Cardiac muscle cell (in vitro differentiated cells and primary cell): ENCODE measurements around the gene RHBDL3. TPM values are rescaled to one million over a fixed set of nuclear protein-coding genes. Genes with fewer than 3 reads are reported as not detected.

ENCODE experiments used
- DNase-seq, 2 donors: peaks; one replicate each; pipeline versions ENCODE4 v3.0.0 to v3.0.0-alpha.2; 2010 to 2017; ENCODE audit warnings: low read depth in 1 of 2, low spot score in 1 of 2
- H3K27ac ChIP-seq: fragments of 200-600 bp; sonication (generic); 2 replicates; pipeline ENCODE4 v1.5.1; 2016
- H3K27me3 ChIP-seq: fragments of 200-600 bp; sonication (generic); 2 replicates; pipeline ENCODE4 v1.6.0; 2016; ENCODE audit warnings: control low read depth
- H3K36me3 ChIP-seq: fragments of 200-600 bp; sonication (generic); 2 replicates; pipeline ENCODE4 v1.5.1; 2016; ENCODE audit warnings: control low read depth
- H3K4me1 ChIP-seq: fragments of 200-600 bp; sonication (generic); 2 replicates; pipeline ENCODE4 v1.8.1; 2017; ENCODE audit warnings: low read depth, mild to moderate bottlenecking, mixed run types
- H3K4me3 ChIP-seq: fragments of 200-600 bp; sonication (generic); 2 replicates; pipeline ENCODE4 v1.5.1; 2016; ENCODE audit warnings: mild to moderate bottlenecking
- H3K9me3 ChIP-seq: fragments of 200-600 bp; sonication (generic); 2 replicates; pipeline ENCODE4 v1.5.1; 2017; ENCODE audit warnings: low read depth, mild to moderate bottlenecking, control low read depth
- polyA plus RNA-seq: library from polyadenylated mRNA; unstranded; fragments of >200 nt; fragmentation: Nextera tagmentation; extraction: Ambion mirVana; gene quantifications from 2 replicates; pipeline ENCODE4 v1.2.1, GENCODE V29; 2016
- total RNA-seq: library from RNA; depleted of rRNA; stranded (reverse); fragments of >200 nt; gene quantifications from 2 replicates; pipeline ENCODE4 v1.2.3, GENCODE V29; 2016
- TF ChIP-seq, protein P1 (sequence below): IDR thresholded peaks from 2 replicates; pipeline ENCODE4 v1.5.1; 2012; ENCODE audit warnings: low read depth, mild to moderate bottlenecking, low read length

The RHBDL3 gene
- total and polyA plus RNA-seq, 2 experiments from 2014 or later: 0.09 TPM; not detected in 1

DNA sequence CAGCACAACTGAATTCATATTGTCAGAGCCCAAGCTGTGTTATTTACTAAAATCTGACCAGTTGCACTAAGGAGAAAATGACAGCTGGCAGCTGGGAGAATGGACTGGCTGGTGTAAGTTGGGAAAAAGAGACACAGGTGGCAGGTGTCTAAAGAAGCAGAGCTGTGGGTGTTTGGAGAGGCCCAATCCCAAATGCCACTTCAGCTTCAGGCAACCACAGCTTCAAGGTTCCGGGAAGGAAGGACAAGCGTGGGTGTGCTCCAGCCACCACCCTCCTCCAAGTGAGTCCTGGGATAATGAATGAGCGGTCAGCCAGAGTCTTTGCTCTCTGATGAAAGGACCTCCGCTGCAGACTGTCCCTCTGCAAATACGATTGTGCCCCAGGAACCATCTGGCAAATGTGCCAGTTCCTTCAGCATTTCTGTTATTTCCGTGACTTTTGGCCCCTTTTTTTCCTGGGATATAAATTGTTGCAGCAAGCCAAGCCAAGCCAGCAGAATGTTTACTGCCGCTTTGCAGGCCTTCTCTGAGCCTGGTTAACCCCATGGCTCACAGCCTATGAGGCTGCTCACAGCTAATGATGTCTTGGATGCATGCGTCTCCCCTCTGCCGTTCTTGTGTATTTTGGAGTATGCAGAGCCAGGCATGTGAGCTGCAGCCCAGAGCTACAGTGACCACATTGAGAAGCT, 9.5 kb upstream of the RHBDL3 start:
- peaks cover 3% of the 10 kb centered on the region for H3K27me3 ChIP-seq
- no peaks in the 10 kb centered on the region for H3K4me1 ChIP-seq
- H3K36me3 ChIP-seq: no peaks in the 10 kb centered on the region
- TF ChIP-seq, protein P1, sequence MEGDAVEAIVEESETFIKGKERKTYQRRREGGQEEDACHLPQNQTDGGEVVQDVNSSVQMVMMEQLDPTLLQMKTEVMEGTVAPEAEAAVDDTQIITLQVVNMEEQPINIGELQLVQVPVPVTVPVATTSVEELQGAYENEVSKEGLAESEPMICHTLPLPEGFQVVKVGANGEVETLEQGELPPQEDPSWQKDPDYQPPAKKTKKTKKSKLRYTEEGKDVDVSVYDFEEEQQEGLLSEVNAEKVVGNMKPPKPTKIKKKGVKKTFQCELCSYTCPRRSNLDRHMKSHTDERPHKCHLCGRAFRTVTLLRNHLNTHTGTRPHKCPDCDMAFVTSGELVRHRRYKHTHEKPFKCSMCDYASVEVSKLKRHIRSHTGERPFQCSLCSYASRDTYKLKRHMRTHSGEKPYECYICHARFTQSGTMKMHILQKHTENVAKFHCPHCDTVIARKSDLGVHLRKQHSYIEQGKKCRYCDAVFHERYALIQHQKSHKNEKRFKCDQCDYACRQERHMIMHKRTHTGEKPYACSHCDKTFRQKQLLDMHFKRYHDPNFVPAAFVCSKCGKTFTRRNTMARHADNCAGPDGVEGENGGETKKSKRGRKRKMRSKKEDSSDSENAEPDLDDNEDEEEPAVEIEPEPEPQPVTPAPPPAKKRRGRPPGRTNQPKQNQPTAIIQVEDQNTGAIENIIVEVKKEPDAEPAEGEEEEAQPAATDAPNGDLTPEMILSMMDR: no peak
- no peak overlapping the region for H3K4me3 ChIP-seq
- no peaks in the 10 kb centered on the region for H3K9me3 ChIP-seq
- H3K27ac ChIP-seq: no peak overlapping the region
- no peak for DNase-seq

DNA sequence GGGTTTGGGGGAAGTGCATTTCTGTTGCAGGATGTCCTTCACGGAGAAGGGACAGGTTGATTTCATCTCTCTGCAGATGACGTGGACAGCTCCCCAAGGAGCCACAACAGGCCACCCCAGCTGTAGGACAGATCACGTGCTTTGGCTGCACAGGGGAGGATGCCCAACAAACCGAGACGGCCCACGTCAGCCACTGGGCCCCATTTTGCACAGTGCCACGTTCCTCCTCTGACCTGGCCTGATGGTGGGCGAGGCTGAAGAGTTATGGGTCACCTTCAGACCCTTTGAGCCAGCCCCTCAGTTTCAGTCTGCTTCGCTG, 9.0 kb upstream of the RHBDL3 start:
- Histone ChIP-seq H3K9me3 (no peaks in the 10 kb centered on the region), H3K4me3 (no peak overlapping the region), H3K36me3 (no peaks in the 10 kb centered on the region), H3K4me1 (no peaks in the 10 kb centered on the region), H3K27ac (no peak overlapping the region), H3K27me3 (peaks cover 8% of the 10 kb centered on the region)
- no peak for DNase-seq
- TF ChIP-seq, protein P1: no peak

DNA sequence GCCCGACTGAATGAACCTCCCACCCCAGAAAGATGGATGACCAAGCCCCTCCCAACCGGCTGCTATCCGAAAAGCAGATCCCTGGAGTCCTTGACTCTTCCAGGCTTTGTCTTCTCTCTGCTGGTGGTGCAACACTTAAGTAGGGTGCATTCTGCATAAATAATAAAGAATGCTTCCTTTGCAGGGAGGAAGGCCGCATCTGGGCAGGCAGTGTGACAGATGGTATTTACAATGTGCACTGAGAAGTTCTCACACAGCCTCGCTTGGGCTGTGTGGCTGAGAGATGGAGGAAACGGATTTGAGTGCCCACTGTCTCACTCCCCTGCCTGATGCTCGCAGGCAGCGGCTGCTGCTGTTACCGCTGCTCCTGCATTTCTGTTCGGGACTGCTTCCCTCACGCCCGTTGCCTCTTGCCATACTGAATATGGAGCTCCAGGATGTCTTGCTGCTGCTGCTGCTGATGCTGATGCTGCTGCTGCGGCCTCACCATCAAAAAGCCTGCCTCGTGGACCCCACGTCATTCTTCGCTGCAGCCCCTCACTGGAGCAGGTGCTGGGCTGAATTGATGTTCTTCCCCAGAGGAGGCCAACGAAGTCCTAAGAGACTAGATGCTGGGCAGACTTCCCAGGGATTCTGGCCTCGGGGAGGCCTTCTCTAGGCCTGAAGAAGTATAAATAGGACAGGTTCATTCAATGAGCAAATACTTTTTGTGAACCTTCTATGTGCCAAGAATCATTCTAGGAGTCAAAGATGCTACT, 7.1 kb upstream of the RHBDL3 start:
- H3K36me3 ChIP-seq: no peaks in the 10 kb centered on the region
- H3K4me1 ChIP-seq: no peaks in the 10 kb centered on the region
- TF ChIP-seq, protein P1: no peak
- H3K4me3 ChIP-seq: no peak overlapping the region
- H3K27ac ChIP-seq: no peak overlapping the region
- H3K27me3 ChIP-seq: peaks cover 20% of the 10 kb centered on the region
- no peaks in the 10 kb centered on the region for H3K9me3 ChIP-seq
- no peak for DNase-seq

DNA sequence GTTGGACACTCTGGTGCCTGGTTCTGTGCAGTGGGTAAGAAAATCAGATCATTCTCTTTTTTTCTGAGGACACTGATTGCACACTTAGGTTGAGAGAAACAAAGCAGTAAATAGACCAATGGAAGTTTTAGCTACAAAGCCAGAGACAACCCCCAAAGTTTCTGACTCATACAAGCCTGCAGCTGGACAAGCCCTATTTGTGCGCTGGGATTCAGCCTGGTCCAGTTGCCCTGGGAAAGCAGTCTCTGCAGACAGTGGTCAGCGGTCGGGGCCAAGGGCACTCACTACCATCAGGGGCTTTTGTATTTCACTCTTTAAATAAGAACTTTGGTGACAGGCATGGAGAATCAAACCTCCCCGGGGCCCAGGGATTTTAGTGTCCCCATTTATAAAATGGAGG, 6.0 kb upstream of the RHBDL3 start:
- no peak overlapping the region for H3K27ac ChIP-seq

DNA sequence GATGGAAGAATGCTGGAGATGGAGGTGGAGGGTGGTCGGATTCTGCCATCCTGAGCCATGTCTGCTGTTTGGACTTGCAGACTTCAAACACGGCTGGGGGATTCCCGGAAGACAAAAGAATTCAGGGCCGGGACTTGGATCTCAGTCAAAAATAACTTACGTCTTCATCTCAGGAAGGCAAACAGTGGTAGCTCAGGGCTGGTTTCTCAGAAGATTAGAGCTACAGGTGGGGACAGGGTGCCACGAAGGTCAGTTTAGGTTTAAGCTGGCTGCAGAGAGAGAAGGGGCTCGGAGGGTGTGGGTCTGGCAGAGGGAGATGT, 4.3 kb upstream of the RHBDL3 start:
- no peak overlapping the region for H3K4me3 ChIP-seq
- TF ChIP-seq, protein P1: no peak
- H3K27ac ChIP-seq: no peak overlapping the region
- no peaks in the 10 kb centered on the region for H3K36me3 ChIP-seq
- H3K4me1 ChIP-seq: no peaks in the 10 kb centered on the region
- H3K27me3 ChIP-seq: peaks cover 47% of the 10 kb centered on the region
- no peaks in the 10 kb centered on the region for H3K9me3 ChIP-seq
- peak in 1 of 2 donors; percentile 30 for DNase-seq

More for the DNA sequence above, 6.0 kb upstream of the RHBDL3 start:
- DNase-seq: peak in 1 of 2 donors; percentile 63
- Histone ChIP-seq H3K4me1 (no peaks in the 10 kb centered on the region), H3K27me3 (peaks cover 31% of the 10 kb centered on the region), H3K4me3 (no peak overlapping the region), H3K9me3 (no peaks in the 10 kb centered on the region), H3K36me3 (no peaks in the 10 kb centered on the region)
- TF ChIP-seq, protein P1: no peak
